Stimulated activated CD4-positive, alpha-beta T cell treated with anti-CD3 and anti-CD28 coated beads, Interleukin-12 subunit alpha, Interleukin-12 subunit beta, amount 100 ng/mL, for 4 hours (primary cell): Measurements from ENCODE around the gene GMDS.

Source experiments
- DNase-seq: peaks from one replicate; pipeline ENCODE4 v3.0.0-alpha.2; 2020

Gene GMDS

GRCh38 chr6:1971612-1972011 is 273.8 kb downstream of the GMDS start:
- no peak for DNase-seq

- DNase-seq, result no peak
These were observed 275.2 kb downstream of the GMDS start for GRCh38 chr6:1970151-1970561.

GRCh38 chr6:1966713-1967112 is 278.7 kb downstream of the GMDS start:
- DNase-seq, result no peak

GRCh38 chr6:1965596-1966224 is 279.7 kb downstream of the GMDS start:
- no peak for DNase-seq

- no peak for DNase-seq
These were observed 281.8 kb downstream of the GMDS start for GRCh38 chr6:1963596-1963995.

GRCh38 chr6:1962201-1962600 is 283.2 kb downstream of the GMDS start:
- no peak for DNase-seq

GRCh38 chr6:1960486-1961142 is 284.8 kb downstream of the GMDS start:
- no peak for DNase-seq

GRCh38 chr6:1958257-1958656 is 287.1 kb downstream of the GMDS start:
- DNase-seq, result no peak

- DNase-seq, result no peak
These were observed 287.7 kb downstream of the GMDS start for GRCh38 chr6:1957746-1958145.

- no peak for DNase-seq
These were observed 292.6 kb downstream of the GMDS start for GRCh38 chr6:1952740-1953360.

GRCh38 chr6:1950631-1951030 is 294.8 kb downstream of the GMDS start:
- no peak for DNase-seq

- no peak for DNase-seq
These were observed 295.9 kb downstream of the GMDS start for GRCh38 chr6:1949538-1949937.

GRCh38 chr6:1947922-1948321 is 297.5 kb downstream of the GMDS start:
- DNase-seq, result no peak

- DNase-seq, result no peak
These were observed 298.8 kb downstream of the GMDS start for GRCh38 chr6:1946583-1946982.

- no peak for DNase-seq
These were observed 300.1 kb downstream of the GMDS start for GRCh38 chr6:1945235-1945832.

GRCh38 chr6:1942834-1943233 is 302.6 kb downstream of the GMDS start:
- no peak for DNase-seq

GRCh38 chr6:1941534-1941933 is 303.9 kb downstream of the GMDS start:
- no peak for DNase-seq

GRCh38 chr6:1940381-1940780 is 305.0 kb downstream of the GMDS start:
- DNase-seq, result no peak

- DNase-seq, result no peak
These were observed 312.1 kb downstream of the GMDS start for GRCh38 chr6:1933292-1933691.

GRCh38 chr6:1931817-1932216 is 313.6 kb downstream of the GMDS start:
- no peak for DNase-seq

- no peak for DNase-seq
These were observed 315.0 kb downstream of the GMDS start for GRCh38 chr6:1930356-1930755.

GRCh38 chr6:1929931-1930330 is 315.5 kb downstream of the GMDS start:
- DNase-seq, result no peak

GRCh38 chr6:1925743-1926430 is 319.5 kb downstream of the GMDS start:
- DNase-seq, result no peak

GRCh38 chr6:1923449-1923848 is 322.0 kb downstream of the GMDS start:
- DNase-seq, result no peak
